Measurements from ENCODE around the gene SUSD4. TPM values are rescaled to one million over a fixed set of nuclear protein-coding genes. Genes with fewer than 3 reads are reported as not detected.

Gene SUSD4
- total RNA-seq, 2 donors from 2014 or later: 10.7 to 26.7 TPM

DNA sequence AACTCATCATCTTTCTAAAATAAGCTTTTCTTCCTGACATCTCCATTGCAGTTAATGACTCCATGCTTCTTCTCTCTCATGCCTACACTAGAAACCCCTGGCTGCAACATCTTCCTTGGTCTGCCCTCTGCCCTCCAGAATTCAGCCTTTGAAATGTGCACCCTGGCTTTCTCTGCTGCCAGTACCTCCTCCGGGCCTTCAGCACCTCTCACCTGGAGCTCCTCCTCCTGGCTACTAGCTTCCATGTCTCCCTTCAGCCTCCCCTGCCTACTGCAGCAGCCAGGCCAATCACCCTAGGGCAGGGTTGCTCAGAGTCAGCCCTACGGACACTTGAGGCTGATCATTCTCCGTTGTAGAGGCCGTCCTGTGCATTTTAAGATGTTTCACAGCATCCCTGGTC is 18.3 kb downstream of the SUSD4 start:
- no peak overlapping the region for H3K4me3 ChIP-seq
- H3K27me3 ChIP-seq (replicated peaks; ENCODE audit: insufficient read depth): no peaks in the 10 kb centered on the region
- TF ChIP-seq POLR2AphosphoS5 (IDR thresholded peaks at IDR 0.05) (no peak), POLR2A (IDR thresholded peaks at IDR 0.05) (no peak)
- TF ChIP-seq, protein P1, sequence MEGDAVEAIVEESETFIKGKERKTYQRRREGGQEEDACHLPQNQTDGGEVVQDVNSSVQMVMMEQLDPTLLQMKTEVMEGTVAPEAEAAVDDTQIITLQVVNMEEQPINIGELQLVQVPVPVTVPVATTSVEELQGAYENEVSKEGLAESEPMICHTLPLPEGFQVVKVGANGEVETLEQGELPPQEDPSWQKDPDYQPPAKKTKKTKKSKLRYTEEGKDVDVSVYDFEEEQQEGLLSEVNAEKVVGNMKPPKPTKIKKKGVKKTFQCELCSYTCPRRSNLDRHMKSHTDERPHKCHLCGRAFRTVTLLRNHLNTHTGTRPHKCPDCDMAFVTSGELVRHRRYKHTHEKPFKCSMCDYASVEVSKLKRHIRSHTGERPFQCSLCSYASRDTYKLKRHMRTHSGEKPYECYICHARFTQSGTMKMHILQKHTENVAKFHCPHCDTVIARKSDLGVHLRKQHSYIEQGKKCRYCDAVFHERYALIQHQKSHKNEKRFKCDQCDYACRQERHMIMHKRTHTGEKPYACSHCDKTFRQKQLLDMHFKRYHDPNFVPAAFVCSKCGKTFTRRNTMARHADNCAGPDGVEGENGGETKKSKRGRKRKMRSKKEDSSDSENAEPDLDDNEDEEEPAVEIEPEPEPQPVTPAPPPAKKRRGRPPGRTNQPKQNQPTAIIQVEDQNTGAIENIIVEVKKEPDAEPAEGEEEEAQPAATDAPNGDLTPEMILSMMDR (IDR thresholded peaks at IDR 0.05): no peak
- intact Hi-C loops (cut with DNase I): no loop called here
- H3K9me3 ChIP-seq: no peaks in the 10 kb centered on the region
- 68% methylated on average over 4 of the region's 4 CpGs for WGBS
- H3K36me3 ChIP-seq: no peaks in the 10 kb centered on the region
- H3K4me1 ChIP-seq (replicated peaks): no peaks in the 10 kb centered on the region
- DNase-seq (ENCODE audit: low spot score): no peak
- H3K27ac ChIP-seq: no peak overlapping the region

DNA sequence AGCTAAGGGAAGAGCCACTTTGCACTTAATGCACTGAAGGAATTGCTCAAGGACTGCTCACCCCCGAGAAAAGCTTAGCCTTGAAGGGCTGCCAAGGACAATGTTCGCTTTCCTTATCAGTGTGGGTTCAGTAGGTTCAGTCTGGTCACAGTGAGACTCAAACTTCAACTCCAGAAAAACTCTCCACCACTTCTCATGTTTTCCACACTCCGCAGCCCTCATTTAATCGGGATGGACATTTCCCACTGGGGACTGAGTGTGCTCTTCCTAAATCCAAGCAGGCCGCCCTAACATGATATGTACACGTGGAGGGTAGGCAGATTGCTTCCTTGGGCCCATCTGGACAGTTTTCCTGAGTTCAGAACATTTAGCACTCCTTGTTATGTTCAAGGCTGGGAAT is 19.5 kb downstream of the SUSD4 start:
- Histone ChIP-seq H3K4me1 (replicated peaks) (no peaks in the 10 kb centered on the region), H3K36me3 (no peaks in the 10 kb centered on the region), H3K27ac (no peak overlapping the region), H3K4me3 (no peak overlapping the region), H3K9me3 (no peaks in the 10 kb centered on the region), H3K27me3 (replicated peaks; ENCODE audit: insufficient read depth) (no peaks in the 10 kb centered on the region)
- 51% methylated on average over 6 of the region's 6 CpGs for WGBS
- TF ChIP-seq POLR2AphosphoS5 (IDR thresholded peaks at IDR 0.05): no peak
- TF ChIP-seq POLR2A (IDR thresholded peaks at IDR 0.05): no peak
- TF ChIP-seq, protein P1 (IDR thresholded peaks at IDR 0.05): no peak
- no peak for DNase-seq (ENCODE audit: low spot score)
- intact Hi-C loops (cut with DNase I): no loop called here

DNA sequence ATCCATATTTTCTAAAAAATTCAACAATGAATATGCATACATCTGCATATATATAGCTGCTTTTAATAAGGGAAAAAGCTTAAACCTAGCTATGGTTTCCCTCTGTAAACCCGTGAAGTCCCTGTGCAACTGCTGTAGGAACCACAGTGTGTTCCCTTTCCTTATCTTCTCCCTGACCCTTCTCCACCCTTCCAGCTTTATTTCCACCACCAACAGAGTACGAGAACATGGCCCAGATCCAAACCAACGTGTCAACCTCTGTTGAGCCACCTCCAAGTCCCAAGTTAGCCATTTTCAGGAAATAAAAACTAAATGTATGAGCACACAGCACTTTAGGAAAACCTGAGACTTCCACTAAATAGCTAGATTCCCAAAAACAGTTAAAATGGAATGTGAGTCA is 20.3 kb downstream of the SUSD4 start:
- no peaks in the 10 kb centered on the region for H3K4me1 ChIP-seq (replicated peaks)
- DNase-seq (ENCODE audit: low spot score): no peak
- no peak for TF ChIP-seq POLR2AphosphoS5 (IDR thresholded peaks at IDR 0.05)
- H3K9me3 ChIP-seq: no peaks in the 10 kb centered on the region
- no peaks in the 10 kb centered on the region for H3K27me3 ChIP-seq (replicated peaks; ENCODE audit: insufficient read depth)
- H3K27ac ChIP-seq: no peak overlapping the region
- no peaks in the 10 kb centered on the region for H3K36me3 ChIP-seq
- intact Hi-C loops (cut with DNase I): no loop called here
- H3K4me3 ChIP-seq: no peak overlapping the region
- WGBS: 34% methylated on average over 3 of the region's 3 CpGs

DNA sequence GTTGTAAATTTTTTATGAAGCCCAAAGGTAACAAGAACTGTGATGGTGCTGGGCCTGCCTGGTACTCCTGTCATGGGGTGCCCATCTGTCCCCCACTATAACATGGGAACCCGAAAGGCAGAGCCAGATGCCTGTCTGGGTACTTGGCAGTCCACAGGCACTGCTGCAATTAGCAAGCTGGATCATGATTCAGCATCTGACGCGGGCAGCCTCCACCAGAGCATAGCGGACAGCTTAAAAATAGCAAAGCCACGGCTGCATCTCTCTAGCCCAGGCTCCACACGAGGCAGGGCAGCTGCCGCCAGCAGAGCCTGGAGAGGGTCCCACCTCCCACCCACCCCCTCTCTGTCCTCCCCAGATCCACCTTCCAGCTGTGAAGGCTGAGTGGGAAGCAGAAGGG is 22.9 kb downstream of the SUSD4 start:
- no peak for DNase-seq (ENCODE audit: low spot score)
- intact Hi-C loops (cut with DNase I): no loop called here

DNA sequence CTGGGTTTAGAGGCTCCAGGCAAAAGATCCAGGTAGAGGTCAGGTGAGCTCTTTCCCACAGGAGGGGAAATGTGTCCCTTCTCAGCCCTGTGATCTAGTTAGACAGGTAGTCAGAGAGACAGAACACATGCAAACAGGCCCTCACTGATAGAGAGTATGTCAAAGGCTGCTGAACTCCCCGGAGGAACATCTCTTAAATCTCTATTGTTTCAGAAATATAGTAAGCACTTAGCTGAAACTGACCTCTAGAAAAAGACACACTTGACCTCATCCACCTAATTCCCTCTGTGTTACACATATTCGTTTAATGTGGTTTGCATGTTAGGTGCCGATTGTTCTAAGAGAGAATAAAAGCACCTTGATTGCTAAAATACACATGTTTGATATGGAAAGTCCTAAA is 23.3 kb downstream of the SUSD4 start:
- no peaks in the 10 kb centered on the region for H3K4me1 ChIP-seq (replicated peaks)
- no peak for DNase-seq (ENCODE audit: low spot score)

More for the DNA sequence above, 22.9 kb downstream of the SUSD4 start:
- Histone ChIP-seq H3K27ac (no peak overlapping the region), H3K36me3 (no peaks in the 10 kb centered on the region), H3K4me1 (replicated peaks) (no peaks in the 10 kb centered on the region), H3K4me3 (no peak overlapping the region), H3K27me3 (replicated peaks; ENCODE audit: insufficient read depth) (no peaks in the 10 kb centered on the region), H3K9me3 (no peaks in the 10 kb centered on the region)
- WGBS: 85% methylated on average over 6 of the region's 7 CpGs
- no peak for TF ChIP-seq POLR2AphosphoS5 (IDR thresholded peaks at IDR 0.05)
- TF ChIP-seq POLR2A (IDR thresholded peaks at IDR 0.05): no peak
- TF ChIP-seq, protein P1 (IDR thresholded peaks at IDR 0.05): no peak

More for the DNA sequence above, 23.3 kb downstream of the SUSD4 start:
- WGBS: 82% methylated on average over 3 of the region's 3 CpGs
- no peak overlapping the region for H3K27ac ChIP-seq
- no peaks in the 10 kb centered on the region for H3K9me3 ChIP-seq
- H3K27me3 ChIP-seq (replicated peaks; ENCODE audit: insufficient read depth): no peaks in the 10 kb centered on the region
- H3K36me3 ChIP-seq: no peaks in the 10 kb centered on the region
- TF ChIP-seq POLR2A (IDR thresholded peaks at IDR 0.05) (no peak), POLR2AphosphoS5 (IDR thresholded peaks at IDR 0.05) (no peak)
- TF ChIP-seq, protein P1 (IDR thresholded peaks at IDR 0.05): no peak
- no peak overlapping the region for H3K4me3 ChIP-seq
- intact Hi-C loops (cut with DNase I): no loop called here

Measured in prostate gland (tissue), 2 donors.